HG02759 (cell line): ENCODE results near the gene CEACAM16.
"Not testable (repeated sequence)": the region's sequence is repeated elsewhere in the genome, so short reads cannot be mapped to it uniquely, and the experiment has no call there.

Source experiments
- ATAC-seq: cut with Tn5 transposase; IDR thresholded peaks from one replicate; pipeline ENCODE4 v1.9.1; 2021; ENCODE audit warnings: mild to moderate bottlenecking, moderate library complexity; ENCODE audit not compliant: unreplicated experiment

The CEACAM16 gene

DNA sequence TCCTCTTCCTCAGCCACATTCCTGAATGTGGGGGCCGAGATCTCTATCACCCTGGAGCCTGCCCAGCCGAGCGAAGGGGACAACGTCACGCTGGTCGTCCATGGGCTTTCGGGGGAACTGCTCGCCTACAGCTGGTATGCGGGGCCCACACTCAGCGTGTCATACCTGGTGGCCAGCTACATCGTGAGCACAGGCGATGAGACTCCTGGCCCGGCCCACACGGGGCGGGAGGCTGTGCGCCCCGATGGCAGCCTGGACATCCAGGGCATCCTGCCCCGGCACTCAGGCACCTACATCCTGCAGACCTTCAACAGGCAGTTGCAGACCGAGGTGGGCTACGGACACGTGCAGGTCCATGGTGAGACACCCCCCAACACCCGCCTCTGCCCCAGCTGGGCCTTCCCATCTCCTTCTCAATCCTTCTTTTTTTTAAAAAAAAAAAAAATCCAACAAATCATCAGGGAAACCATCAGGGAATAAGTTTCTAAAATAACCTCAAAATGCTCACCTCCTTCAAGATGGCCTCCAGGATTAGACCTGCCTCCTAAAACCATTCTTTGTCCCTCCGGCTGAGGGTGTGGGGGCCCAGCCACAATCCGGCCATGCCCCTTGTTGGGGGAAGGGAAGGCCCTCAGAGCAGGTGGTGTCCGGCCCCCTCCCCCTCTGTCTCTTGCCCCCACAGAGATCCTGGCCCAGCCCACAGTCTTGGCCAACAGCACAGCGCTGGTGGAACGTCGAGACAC lies 4.6 kb downstream of the CEACAM16 start:
- no peak for ATAC-seq

DNA sequence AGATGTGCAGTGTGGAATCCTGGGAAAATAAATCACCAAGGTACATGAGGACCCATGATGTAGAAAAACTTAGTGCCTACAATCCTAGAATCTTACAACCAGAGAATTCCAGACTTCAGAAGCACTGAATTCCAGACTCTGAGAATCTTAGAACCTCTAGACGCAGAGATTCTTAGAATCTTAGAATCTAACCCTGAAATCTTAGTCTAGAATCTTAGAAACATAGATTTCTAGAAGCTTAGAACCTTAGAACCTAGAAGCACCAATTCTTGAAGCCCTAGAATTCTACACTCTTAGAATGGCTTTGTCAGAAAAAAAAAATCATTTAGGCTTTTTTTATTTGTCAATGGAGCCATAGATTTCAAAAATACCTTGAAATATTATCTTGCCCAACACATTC lies 6.0 kb downstream of the CEACAM16 start:
- ATAC-seq, result no peak

DNA sequence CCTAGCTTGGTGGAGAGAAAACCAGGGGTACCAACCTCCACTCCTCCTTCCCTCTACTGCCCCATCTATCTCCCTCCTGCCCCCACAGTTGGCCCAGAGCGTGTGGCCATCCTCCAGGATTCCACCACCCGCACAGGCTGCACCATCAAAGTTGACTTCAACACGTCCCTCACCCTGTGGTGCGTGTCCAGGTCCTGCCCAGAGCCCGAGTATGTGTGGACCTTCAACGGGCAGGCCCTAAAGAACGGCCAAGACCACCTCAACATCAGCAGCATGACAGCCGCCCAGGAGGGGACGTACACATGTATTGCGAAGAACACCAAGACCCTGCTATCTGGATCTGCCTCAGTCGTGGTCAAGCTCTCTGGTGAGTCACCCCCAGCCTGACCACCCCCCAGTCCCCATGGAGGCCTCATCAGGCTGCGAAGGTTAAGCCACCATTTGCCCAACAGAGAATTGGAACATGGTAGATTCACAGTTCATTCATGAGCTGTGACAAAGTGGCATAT lies 6.6 kb downstream of the CEACAM16 start:
- no peak for ATAC-seq

DNA sequence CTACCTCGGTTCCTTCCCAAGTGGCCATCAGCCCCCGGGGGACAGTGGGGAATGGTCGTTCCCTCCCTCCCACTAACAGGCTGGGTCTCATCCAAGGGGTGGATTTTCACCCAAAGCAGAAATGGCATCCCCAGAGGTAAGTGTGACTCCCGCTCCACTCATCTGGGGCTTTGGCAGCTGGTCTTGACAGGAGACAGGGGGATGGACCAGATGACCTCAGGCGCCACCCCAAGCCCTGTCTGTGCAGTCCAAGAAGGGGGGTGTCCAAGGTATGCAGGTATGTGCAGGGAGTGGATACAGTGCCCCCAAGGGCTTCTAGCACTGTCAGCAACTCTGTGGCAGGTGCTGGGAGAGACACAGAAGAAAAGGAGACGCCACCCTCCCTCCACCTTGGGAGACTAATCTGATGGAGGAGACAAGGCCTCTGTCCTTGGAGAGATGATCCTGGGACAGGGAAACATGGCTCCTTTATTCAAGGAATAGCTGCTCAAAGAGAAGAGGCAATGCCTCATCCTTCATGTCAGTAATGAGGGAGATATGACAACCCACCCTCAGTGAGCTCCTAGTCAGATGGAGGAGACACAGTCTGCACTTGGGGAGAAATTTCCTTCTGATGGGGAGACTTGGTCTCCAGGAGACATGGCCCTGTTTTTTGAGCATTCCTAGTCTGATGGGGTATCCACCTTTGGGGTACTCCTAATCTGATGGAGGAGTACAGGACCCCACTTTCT lies 7.7 kb downstream of the CEACAM16 start:
- ATAC-seq, result no peak

DNA sequence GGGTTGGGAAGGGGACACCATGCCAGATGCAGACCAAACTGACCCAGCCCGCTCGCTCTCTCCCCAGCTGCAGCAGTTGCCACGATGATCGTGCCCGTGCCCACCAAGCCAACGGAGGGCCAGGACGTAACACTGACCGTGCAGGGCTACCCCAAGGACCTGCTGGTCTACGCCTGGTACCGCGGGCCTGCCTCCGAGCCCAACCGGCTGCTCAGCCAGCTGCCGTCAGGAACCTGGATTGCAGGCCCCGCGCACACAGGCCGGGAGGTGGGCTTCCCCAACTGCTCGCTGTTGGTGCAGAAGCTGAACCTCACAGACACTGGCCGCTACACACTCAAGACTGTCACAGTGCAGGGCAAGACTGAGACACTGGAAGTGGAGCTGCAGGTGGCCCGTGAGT lies 8.8 kb downstream of the CEACAM16 start:
- no peak for ATAC-seq

DNA sequence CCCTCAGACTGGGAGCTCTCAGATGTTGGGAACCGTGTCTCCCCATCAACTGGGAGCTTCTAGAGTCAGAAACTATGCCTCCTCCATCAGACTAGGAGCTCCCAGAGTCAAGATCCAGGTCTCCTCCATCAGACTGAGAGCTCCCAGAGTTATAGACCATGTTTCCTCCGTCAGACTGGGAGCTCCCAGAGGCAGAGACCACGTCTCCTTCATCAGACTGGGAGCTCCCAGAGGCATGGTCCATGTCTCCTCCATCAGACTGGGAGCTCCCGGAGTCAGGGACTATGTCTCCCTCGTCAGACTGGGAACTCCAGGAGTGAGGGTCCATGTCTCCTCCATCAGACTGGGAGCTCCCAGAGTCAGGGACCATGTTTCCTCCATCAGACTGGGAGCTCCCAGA lies 10.0 kb downstream of the CEACAM16 start:
- ATAC-seq, result no peak

DNA sequence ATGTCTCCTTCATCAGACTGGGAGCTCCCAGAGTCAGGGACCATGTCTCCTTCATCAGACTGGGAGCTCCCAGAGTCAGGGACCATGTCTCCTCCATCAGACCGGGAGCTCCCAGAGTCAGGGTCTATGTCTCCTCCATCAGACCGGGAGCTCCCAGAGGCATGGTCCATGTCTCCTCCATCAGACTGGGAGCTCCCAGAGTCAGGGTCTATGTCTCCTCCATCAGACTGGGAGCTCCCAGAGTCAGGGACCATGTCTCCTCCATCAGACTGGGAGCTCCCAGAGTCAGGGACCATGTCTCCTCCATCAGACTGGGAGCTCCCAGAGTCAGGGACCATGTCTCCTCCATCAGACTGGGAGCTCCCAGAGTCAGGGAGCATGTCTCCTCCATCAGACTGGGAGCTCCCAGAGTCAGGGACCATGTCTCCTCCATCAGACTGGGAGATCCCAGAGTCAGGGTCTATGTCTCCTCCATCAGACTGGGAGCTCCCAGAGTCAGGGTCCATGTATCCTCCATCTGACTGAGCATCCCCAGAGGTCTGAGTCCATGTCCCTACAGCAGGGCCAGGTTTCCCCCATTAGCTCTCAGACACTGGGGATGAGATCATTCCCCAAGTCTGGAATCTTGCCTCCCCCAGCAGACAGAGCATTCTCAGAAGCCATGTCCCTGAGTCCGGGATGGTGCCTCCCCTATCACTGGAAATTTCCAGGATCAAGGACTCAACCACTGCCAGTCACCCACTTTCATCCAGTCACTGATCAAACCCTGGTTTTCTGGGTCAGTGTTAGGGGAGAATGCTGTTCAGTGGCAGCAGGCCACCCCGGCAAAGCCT lies 10.7 kb downstream of the CEACAM16 start:
- ATAC-seq, result not testable (repeated sequence)

DNA sequence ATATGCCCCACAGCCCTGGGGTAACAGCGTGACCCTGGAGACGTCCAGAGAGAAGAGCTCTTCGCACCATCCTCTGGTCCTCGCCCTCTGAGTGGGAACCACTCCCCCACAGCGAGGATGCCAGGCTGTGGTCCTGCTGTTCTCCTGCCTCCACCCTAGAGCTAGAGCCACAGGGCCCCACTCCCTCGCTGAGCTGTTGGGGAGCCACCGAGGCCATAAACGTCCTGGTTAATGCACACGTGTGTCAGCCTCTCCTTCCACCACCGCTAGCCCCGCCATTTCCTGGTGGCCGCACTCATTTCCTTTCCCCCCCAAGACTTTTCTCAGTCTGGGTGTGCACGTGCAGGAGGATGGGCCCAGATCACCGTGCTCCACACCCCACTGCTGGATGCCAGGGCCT lies 11.5 kb downstream of the CEACAM16 start:
- no peak for ATAC-seq

DNA sequence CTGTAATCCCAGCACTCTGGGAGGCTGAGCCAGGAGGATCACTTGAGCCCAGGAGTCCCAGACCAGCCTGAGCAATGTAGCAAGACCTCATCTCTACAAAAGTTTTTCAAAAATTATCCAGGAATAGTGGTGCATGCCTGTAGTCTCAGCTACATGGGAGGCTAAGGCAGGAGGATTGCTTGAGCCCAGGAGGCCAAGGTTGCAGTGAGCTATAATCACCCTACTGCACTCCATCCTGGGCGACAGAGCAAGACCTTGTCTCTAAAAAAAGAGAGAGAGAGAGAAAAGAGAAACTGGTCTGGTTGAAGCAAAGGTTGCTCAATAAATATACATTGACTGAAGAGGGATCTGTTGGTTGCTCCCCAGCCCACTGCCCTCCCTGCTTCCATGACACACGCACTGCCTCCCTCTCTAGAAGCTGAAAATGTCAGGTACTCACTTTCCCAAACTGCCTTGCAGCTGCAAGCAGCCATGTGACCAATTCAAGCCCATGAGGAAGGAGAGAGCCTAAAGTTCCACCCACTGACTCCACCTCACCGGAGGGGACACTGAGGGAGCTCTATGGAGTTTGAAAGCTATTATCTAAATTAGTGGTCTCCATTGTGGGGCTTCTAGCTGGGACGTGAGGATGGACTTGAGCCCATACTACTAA lies 14.0 kb downstream of the CEACAM16 start:
- no peak for ATAC-seq

DNA sequence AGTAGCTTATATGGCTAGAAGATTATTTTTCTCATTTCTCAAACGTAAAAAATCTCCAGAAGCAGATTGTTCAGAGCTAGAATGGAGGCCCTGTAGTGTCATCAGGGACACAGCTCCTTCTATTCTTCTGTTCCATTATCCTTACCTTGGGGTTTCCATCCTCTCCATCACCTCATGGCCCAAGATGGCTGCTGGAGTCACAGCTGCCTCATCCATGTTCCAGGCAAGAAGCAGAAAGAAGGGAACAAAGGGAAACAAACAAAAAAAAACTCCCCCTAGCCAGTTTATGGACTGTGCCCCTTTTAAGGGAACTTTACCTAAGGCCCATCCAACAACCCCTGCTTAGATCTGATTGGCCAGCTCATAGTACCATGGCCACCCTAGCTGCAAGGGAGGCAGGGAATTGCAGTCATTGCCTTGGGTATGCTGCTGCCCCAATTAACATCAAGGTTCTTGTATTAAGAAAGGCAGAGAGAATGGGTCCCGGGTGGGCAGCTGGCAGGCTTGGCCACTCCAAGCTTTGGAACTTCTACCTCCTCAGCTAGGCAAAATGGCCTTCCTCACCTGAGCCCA lies 15.7 kb downstream of the CEACAM16 start:
- no peak for ATAC-seq

DNA sequence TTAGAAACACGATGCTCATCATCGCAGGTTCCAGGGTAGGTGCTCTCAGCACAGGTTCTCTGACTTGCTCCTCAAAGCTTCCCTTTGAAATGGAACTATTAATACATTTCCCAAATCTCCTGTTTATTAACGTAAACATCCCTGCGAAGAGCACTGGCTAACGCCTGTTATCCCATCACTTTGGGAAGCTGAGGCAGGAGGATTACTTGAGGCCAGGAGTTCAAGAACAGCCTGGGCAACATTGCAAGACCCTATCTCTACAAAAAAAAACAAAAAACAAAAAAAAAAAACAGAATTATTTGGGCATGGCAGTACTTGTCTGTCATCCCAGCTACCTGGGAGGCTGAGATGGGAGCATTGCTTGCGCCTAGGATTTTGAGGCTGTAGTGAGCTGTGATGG lies 18.7 kb downstream of the CEACAM16 start:
- ATAC-seq, result no peak

DNA sequence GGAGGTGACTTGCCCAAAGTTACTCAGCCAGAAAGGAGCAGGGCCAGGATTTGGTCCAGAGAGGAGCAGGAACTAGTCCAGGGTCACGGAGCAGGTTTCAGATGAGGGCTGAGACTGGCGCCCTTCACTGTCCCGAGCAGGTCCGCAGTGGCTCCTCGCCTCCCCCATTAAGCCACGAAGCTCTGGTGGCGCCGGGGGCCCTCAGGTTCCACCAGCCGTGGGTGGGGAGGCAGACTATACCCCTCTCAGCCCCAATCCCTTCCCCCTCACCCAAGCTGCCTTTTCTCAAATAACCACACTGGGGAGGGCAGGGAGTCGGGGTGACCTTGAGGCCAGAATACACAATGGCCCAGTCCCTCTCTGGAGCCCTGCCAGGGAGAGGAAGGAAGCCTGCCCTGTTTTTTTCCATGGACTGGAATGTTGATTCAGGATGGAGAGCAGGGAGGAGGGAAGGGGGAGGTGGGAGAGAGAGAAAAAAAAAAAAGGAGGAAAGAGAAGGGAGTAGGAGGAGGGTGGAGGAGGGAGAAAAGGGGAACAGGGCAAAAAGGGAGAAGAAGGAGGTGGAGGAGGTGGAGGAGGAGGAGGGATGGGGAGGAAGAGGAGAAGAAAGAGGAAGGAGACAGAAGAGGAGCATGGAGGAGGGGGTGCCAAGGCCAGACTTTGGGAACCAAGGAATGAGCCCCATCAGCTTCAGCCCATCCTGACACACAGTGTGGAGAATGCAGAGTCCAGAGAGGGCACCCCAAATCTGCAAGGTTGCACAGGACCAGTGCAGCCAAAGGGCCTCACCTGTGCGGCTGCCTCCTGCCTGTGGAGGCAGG lies 19.7 kb downstream of the CEACAM16 start:
- ATAC-seq, result no peak

DNA sequence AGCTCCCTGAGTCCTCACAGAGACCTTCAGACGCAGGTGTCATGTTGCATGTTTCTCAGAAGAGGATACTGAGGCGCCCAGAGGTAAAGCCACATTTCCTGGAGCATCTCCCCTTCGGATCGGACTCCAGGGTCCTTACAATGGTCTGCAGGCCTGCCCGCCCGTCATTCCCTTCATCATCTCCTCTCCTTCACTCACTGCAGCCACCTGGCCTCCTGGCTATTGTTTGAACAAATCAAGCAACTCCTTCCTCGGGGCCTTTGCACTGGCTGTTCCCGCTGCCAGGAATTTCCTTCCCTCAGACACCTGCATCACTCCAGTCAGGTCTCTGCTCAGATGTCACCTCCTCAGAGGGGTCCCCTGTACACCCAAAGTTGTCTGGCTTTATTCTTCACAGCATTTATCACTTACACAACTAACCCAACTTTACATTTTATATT lies 20.3 kb downstream of the CEACAM16 start:
- no peak for ATAC-seq

DNA sequence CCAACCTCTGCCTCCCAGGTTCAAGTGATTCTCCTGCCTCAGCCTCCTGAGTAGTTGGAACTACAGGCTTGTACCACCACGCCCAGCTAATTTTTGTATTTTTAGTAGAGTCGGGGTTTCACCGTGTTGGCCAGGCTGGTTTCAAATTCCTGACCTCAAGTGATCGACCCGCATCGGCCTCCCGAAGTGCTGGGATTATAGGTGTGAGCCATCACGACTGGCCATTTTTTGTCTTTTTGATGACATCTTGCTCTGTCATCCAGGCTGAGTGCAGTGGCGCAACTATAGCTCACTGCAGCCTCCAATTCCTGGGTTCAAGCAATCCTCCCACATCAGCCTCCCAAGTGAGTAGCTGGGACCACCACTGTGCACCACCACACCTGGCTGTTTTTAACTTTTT lies 21.4 kb downstream of the CEACAM16 start:
- not testable (repeated sequence) for ATAC-seq

DNA sequence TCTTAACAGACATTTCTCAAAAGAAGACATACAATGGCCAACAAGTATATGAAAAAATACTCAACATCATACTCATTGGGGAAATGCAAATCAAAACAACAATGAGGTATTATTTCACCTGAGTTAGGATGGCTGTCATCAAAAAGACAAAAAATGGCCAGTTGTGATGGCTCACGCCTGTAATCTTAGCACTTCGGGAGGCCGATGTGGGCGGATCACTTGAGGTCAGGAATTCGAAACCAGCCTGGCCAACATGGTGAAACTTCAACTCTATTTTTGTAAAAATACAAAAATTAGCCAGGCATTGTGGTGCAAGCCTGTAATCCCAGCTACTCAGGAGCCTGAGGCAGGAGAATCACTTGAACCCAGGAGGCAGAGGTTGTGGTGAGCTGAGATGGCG lies 22.0 kb downstream of the CEACAM16 start:
- ATAC-seq, result no peak

DNA sequence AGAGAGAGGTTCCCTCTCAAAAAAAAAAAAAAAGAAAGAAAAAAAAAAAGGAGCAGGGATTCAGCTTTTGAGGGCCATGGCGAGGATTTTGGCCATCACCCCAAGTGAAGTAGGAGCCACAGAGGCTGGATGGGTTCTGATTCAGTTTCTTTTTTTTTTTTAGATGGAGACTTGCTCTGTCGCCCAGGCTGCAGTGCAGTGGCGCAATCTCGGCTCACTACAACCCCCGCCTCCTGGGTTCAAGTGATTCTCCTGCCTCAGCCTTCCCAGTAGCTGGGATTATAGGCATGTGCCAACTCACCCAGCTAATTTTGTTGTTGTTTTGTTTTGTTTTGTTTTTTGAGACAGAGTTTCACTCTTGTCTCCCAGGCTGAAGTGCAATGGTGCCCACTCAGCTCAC lies 22.4 kb downstream of the CEACAM16 start:
- ATAC-seq, result not testable (repeated sequence)

DNA sequence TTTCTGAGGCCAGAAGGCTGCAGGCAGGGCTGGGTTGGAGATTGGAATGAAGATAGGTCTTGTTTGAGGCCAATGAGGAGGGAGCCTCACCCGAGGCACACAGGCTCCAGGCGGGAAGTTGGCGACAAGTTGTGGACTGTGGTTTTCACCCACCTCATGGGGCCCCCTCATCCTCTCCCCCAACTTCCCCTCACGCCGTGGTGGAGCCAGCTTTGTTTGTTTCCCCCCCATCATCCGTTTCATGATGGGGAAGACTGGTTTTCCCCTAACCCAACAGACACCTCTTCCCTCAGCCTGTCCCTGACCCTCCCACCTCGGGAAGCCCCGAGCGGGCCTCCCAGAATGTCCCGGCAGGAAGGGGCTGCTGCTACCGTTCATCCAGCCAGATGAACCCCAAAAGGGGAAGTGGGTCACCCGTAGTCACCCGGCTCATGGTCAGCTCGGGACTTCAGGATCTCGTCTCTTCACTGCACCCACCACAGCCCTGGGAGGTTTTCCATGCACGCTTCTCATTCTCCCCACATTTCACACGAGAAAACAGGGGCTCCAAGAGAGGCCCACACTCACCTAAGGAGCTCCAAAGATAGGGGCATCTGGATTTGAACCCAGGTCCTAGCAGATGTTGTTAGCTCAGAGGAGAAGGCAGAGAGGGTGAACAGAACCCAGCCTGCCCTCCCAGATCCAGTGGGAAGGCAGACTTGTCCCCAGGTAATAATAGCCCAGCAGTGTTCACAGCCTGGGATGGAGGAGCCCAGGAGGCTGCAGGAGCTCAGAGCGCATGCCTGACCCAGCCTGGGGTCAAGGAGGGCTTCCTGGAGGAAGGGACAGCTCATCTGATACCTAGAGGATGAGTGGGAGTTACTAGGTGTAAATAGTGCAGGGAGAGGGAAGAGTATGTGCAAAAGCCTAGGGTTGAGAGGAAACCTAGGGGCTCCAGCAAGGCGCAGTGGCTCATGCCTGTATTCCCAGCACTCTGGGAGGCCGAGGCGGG lies 23.5 kb downstream of the CEACAM16 start:
- ATAC-seq, result no peak

DNA sequence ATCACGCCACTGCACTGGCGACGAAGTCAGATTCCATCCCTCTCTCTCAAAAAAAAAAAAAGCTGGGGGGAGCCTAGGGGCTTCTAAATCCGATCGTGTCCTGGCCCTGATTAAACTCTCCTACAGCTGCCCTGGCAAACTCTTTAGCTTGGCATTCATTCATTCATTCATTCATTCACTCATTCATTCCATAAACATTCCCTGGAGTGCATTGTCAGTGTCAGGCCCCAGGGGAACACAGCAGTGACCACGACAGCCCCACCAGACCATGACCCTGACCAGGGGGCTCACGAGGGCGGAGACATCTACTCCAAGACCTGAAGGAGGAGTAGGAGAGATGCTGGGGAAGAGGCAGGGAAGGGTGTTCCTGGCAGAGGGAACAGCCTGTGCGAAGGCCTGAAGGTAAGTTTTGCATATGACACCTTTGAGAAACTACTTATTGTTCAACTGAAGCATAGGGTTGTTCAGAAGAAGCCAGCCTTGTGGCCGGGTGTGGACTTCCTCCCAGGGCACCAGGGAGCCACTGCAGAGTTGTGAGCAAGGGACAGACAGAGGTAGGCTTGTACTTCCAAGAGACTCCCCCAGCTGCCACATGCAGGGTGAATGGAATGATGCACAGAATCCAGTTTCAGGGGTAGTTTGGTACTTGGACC lies 24.5 kb downstream of the CEACAM16 start:
- peak; percentile 33 for ATAC-seq
